GM18526 (cell line): ENCODE data around the gene CTNNA3.

Source experiments
- POLR2A ChIP-seq: IDR thresholded peaks from 3 replicates; pipeline ENCODE4 v1.6.1; 2011; ENCODE audit not compliant: insufficient read length; ENCODE audit errors: extremely low read depth

CTNNA3 gene

GRCh38 chr10:66625709-66626590, 1070.0 kb downstream of the CTNNA3 start:
- no peak for TF ChIP-seq POLR2A

- no peak for TF ChIP-seq POLR2A
Measured at GRCh38 chr10:66622050-66622449, 1073.9 kb downstream of the CTNNA3 start.

- no peak for TF ChIP-seq POLR2A
Measured at GRCh38 chr10:66604195-66604594, 1091.8 kb downstream of the CTNNA3 start.

- no peak for TF ChIP-seq POLR2A
Measured at GRCh38 chr10:66591865-66592264, 1104.1 kb downstream of the CTNNA3 start.

GRCh38 chr10:66587680-66588050, 1108.3 kb downstream of the CTNNA3 start:
- no peak for TF ChIP-seq POLR2A

GRCh38 chr10:66586897-66587679, 1108.9 kb downstream of the CTNNA3 start:
- TF ChIP-seq POLR2A: no peak

- TF ChIP-seq POLR2A: no peak
Measured at GRCh38 chr10:66586073-66586472, 1109.9 kb downstream of the CTNNA3 start.

- TF ChIP-seq POLR2A: no peak
Measured at GRCh38 chr10:66575251-66575855, 1120.6 kb downstream of the CTNNA3 start.

GRCh38 chr10:66572700-66573099, 1123.3 kb downstream of the CTNNA3 start:
- no peak for TF ChIP-seq POLR2A

GRCh38 chr10:66565999-66566398, 1130.0 kb downstream of the CTNNA3 start:
- no peak for TF ChIP-seq POLR2A

- no peak for TF ChIP-seq POLR2A
Measured at GRCh38 chr10:66564287-66564686, 1131.7 kb downstream of the CTNNA3 start.

GRCh38 chr10:66555061-66555460, 1140.9 kb downstream of the CTNNA3 start:
- TF ChIP-seq POLR2A: no peak

GRCh38 chr10:66552331-66552730, 1143.7 kb downstream of the CTNNA3 start:
- TF ChIP-seq POLR2A: no peak

- TF ChIP-seq POLR2A: no peak
Measured at GRCh38 chr10:66550351-66550750, 1145.6 kb downstream of the CTNNA3 start.

GRCh38 chr10:66538908-66539307, 1157.1 kb downstream of the CTNNA3 start:
- no peak for TF ChIP-seq POLR2A

GRCh38 chr10:66538371-66538770, 1157.6 kb downstream of the CTNNA3 start:
- TF ChIP-seq POLR2A: no peak

- TF ChIP-seq POLR2A: no peak
Measured at GRCh38 chr10:66537186-66537585, 1158.8 kb downstream of the CTNNA3 start.
